Kidney (tissue), 22 donors: ENCODE measurements around the gene FOXB1. TPM values are rescaled to one million over a fixed set of nuclear protein-coding genes. Genes with fewer than 3 reads are reported as not detected.

Experiments used
- DNase-seq, 5 donors: peaks; one replicate each; pipeline ENCODE4 v3.0.0-alpha.2; 2013 to 2020
- FAIRE-seq: peaks from 2 replicates; lab custom pipeline; 2012; peaks lifted over from hg19 to GRCh38; lab: Jason Lieb, UNC
- H3K27ac ChIP-seq, 2 donors: one replicate each; pipeline ENCODE4 v1.7.0; 2013; ENCODE audit warnings: low read depth in 2 of 2, low read length in 2 of 2, inconsistent platforms in 1 of 2
- H3K27me3 ChIP-seq: one replicate; pipeline ENCODE4 v1.7.1; 2013; ENCODE audit warnings: low read length, inconsistent platforms; ENCODE audit not compliant: control insufficient read depth, insufficient read depth
- H3K36me3 ChIP-seq, 3 donors: one replicate each; pipeline versions ENCODE4 v1.7.0 to v1.7.1; 2013; ENCODE audit warnings: low read length in 3 of 3, control low read depth in 1 of 3, inconsistent platforms in 1 of 3; ENCODE audit not compliant: insufficient read depth in 3 of 3, control insufficient read depth in 2 of 3
- H3K4me1 ChIP-seq, 3 donors: one replicate each; pipeline versions ENCODE4 v1.7.0 to v1.7.1; 2013; ENCODE audit warnings: low read length in 3 of 3, inconsistent platforms in 1 of 3, low read depth in 1 of 3; ENCODE audit not compliant: control insufficient read depth in 2 of 3, insufficient read depth in 2 of 3
- H3K4me3 ChIP-seq, 3 donors: one replicate each; pipeline versions ENCODE4 v1.7.0 to v1.8.1; 2013; ENCODE audit warnings: low read length in 3 of 3, control low read depth in 1 of 3, inconsistent platforms in 1 of 3
- H3K9ac ChIP-seq, 3 donors: one replicate each; pipeline versions ENCODE4 v1.7.0 to v1.7.1; 2013; ENCODE audit warnings: low read length in 3 of 3, control low read depth in 1 of 3, inconsistent platforms in 1 of 3
- H3K9me3 ChIP-seq, 3 donors: one replicate each; pipeline versions ENCODE4 v1.7.0 to v1.7.1; 2013; ENCODE audit warnings: low read length in 3 of 3, control low read depth in 1 of 3, inconsistent platforms in 1 of 3; ENCODE audit not compliant: control insufficient read depth in 2 of 3, insufficient read depth in 1 of 3
- CTCF ChIP-seq: IDR thresholded peaks from 3 replicates; pipeline ENCODE4 v1.5.1; 2012; ENCODE audit warnings: mild to moderate bottlenecking, moderate library complexity, borderline replicate concordance; ENCODE audit not compliant: insufficient read depth; ENCODE audit errors: extremely low read depth
- intact Hi-C: fragments of 100-400 bp; cut with DNase I; formaldehyde crosslinking; loops from one replicate; pipeline ENCODE4 v1.11.1; 2022
- long read RNA-seq, 10 donors: library from polyadenylated mRNA in 1 of 10; unstranded in 1 of 10; transcript quantifications; one replicate each; pipeline ENCODE4 v2.0.0 and lab custom pipeline, GENCODE V29; 2021 to 2026
- polyA plus RNA-seq: library from polyadenylated mRNA; stranded (reverse); fragments of 350-450 nt; fragmentation: Illumina TruSeq; extraction: RNeasy Lipid Tissue Mini Kit (QIAGEN cat#74804); gene quantifications from one replicate; pipeline ENCODE4 v1.2.3, GENCODE V29; 2014; ENCODE audit warnings: low read depth, low replicate concordance; ENCODE audit not compliant: insufficient read depth
- total RNA-seq: library from RNA; stranded (reverse); fragmentation: NEBNext Ultra II Directional; extraction: Animal tissue kit (Norgen Biotek cat#: 25700); gene quantifications from one replicate; pipeline ENCODE4 v1.2.1, GENCODE V29; 2021
- donor health status: control.
- donor health status: control.
- donor health status: control.
- donor health status: control.
- donor health status: control.
- donor health status: DM: yes; HTN: yes; CAD: no.
- donor health status: Normal renal cell carcinoma (clear cell type).

The FOXB1 gene
- not detected for total RNA-seq
- not detected for polyA plus RNA-seq
- long read RNA-seq, donor 1: 0 reads
- long read RNA-seq, donor 2: 0 reads
- long read RNA-seq, donor 3: 0 reads
- long read RNA-seq, donor 4: 0 reads
- long read RNA-seq, donor 5: 0 reads
- long read RNA-seq, donor 6: 0 reads
- long read RNA-seq, donor 7: 0 reads
- long read RNA-seq, donor 8: 0 reads
- long read RNA-seq, donor 9: 0 reads
- long read RNA-seq, donor 10: 0 reads

DNA sequence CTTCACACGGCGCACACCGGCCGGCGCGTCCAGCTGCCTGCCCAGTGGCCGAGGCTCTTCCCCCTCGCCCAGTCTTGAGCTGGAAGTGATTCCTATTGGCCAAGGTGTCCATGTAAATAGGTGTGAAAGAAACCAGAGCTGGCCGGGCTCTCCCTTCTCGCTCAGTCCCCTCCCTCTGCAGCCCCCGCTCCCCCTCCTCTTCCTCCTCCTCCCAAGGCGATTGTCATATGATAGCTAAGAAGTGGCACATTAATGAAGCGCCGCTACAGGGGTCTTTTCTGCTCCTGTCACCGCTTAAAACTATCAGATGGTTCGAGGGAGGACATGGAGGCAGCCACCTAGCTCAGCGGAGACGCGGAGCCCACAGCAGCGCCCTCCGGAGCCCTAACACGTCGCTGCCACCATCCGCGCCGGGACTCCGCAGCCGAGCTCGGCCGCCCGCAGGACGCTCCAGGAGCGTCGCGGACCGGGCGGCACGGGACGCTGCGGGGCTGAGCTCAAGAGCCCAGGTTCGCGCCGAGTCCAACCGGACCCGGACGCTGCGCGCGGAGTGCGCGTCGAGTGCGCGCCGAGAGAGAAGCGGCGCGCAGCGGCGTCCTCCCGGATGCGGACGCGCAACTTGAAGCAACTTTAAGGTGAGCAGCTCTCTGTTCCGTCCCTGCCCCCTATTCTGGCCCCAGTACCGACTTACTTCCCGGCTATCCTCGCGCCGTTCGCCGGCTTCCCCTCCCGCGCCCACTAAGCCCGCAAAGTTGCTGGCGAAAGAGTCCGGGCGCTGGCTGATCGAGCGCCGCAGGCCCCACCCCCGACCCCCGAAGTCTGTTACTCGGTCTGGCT lies at the start of gene FOXB1:
TSS of gene FOXB1 (plus strand) at position 303 of the 837 bp plus-strand sequence. CDS start 653 bp downstream, outside the sequence.
- FAIRE-seq: no peak
- no peak within 1 kb of the TSS for H3K27ac ChIP-seq

DNA sequence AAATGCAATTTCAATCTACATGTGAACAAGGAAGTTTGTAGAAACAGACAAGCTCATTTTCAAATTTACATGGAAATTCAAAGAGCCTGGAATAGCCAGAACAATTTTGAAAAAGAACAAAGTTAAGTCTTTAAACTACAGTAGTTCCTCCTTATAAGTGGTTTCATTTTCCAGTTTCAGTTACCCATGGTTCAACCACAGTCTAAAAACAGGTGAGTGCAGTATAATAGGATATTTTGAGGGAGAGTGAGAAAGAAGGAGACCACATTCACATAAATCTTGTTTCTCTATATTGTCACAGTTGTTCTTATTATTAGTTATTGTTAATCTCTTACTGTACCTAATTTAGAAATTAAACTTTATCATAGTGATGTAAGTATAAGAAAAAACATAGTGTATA lies 45.8 kb upstream of the FOXB1 start:
- intact Hi-C loops: no loop called here
- no peaks in the 10 kb centered on the region for H3K4me1 ChIP-seq
- no peaks in the 10 kb centered on the region for H3K36me3 ChIP-seq
- FAIRE-seq: no peak
- no peak for DNase-seq
- H3K4me3 ChIP-seq: no peak overlapping the region
- no peak for TF ChIP-seq CTCF
- no peak overlapping the region for H3K9ac ChIP-seq
- H3K9me3 ChIP-seq: peaks cover 0 to 38% (median 10%) of the 10 kb centered on the region in 3 donors
- H3K27me3 ChIP-seq: no peaks in the 10 kb centered on the region
- no peak overlapping the region for H3K27ac ChIP-seq

More for the DNA sequence above, at the start of gene FOXB1:
- Histone ChIP-seq H3K9ac (no peak within 1 kb of the TSS), H3K36me3 (no peaks in the 10 kb centered on the region), H3K4me1 (peaks cover 0 to 14% (median 3%) of the 10 kb centered on the region in 3 donors), H3K4me3 (no peak within 1 kb of the TSS), H3K9me3 (no peaks in the 10 kb centered on the region), H3K27me3 (peaks cover 72% of the 10 kb centered on the region)
- TF ChIP-seq CTCF: no peak
- intact Hi-C loops: no loop called here
- DNase-seq: peak in 4 of 5 donors; percentile 81 to 89 (median 85)

GRCh38 chr15:59960318-59960717 lies 43.8 kb upstream of the FOXB1 start:
- no peak for TF ChIP-seq CTCF
- intact Hi-C loops: no loop called here
- DNase-seq (no peak), FAIRE-seq (no peak)
- Histone ChIP-seq H3K4me1 (no peaks in the 10 kb centered on the region), H3K27me3 (no peaks in the 10 kb centered on the region), H3K27ac (no peak overlapping the region), H3K9ac (no peak overlapping the region), H3K4me3 (no peak overlapping the region), H3K36me3 (no peaks in the 10 kb centered on the region), H3K9me3 (peaks cover 0 to 49% (median 15%) of the 10 kb centered on the region in 3 donors)
